ENCODE data around the gene ACSL6.

ACSL6 gene

DNA sequence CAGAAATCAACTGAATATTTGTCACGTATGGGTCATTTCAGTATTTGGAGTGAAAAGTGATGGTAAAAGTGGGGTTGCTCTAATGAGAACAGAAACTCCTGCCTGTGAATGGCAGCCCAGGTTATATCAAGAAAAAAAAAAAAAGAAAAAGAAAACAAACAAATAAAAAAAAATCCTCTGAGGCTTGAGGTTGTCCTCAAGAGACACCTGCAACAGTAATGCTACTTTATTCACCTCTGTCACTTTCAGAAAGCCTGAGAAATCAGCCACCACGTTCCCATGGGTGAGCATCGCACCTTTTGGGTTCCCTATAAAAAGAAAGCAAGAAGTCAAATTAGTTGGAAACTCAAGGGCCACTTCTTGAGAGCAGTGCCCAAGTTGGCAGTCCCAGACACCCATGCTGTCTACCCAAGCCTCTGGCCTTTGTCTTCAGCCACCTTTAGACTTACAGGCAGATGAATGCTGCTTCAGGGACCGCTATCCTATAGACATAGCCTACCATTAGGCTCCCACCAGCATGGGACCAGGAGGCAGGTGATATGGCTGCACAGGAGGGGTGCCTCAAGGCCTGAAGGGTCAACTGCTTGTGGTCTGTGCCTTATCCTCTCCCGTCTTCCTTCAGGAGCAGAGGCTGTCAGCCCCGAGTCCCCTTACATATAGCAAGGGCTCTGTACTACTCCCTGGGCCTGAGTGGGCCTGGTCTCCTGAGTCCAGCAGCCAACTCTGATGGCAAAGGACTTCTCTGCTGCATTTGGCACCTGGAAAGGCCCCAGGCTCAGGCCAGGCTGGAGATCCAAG lies 34.8 kb downstream of the ACSL6 start:
- TF ChIP-seq, protein P1, sequence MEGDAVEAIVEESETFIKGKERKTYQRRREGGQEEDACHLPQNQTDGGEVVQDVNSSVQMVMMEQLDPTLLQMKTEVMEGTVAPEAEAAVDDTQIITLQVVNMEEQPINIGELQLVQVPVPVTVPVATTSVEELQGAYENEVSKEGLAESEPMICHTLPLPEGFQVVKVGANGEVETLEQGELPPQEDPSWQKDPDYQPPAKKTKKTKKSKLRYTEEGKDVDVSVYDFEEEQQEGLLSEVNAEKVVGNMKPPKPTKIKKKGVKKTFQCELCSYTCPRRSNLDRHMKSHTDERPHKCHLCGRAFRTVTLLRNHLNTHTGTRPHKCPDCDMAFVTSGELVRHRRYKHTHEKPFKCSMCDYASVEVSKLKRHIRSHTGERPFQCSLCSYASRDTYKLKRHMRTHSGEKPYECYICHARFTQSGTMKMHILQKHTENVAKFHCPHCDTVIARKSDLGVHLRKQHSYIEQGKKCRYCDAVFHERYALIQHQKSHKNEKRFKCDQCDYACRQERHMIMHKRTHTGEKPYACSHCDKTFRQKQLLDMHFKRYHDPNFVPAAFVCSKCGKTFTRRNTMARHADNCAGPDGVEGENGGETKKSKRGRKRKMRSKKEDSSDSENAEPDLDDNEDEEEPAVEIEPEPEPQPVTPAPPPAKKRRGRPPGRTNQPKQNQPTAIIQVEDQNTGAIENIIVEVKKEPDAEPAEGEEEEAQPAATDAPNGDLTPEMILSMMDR (IDR thresholded peaks at IDR 0.05; ENCODE audit: extremely low read depth, missing control alignments), result no peak

DNA sequence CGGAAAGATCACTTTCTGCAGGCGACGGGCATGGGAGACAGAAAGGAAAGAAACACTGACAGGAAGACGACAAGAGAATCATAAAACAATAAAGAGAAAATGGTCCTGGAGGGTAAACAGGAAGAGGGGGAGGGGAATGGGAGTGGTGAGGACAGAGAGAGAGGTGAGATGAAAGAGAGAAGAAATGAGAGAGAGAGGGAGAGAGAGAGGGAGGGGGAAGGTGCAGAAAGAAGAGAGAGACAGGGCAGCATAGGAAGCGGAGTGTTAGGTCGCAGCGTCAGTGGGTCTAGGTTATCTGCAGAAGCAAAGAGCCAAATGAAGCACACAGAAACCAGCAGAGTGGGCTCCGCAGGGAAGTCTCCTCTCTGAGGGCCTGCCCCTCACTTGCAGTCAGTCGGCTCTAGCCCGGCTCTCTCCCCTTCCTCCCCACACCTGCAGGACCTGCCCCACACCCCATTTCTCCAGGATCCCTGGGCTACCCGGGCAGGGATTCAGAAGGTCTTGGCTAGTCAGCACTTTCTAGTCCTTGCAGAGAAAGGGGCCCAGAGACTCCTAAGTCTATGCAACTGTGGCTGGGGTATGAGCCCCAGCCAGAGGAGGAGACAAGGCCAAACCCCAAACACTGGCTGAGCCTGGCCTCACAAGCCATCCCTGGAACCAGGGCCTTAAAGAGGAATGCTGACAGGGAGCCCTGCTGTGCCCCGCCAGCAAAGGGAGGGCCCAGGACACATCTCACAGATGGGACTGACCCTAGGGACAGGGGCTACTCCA lies 36.3 kb downstream of the ACSL6 start:
- TF ChIP-seq, protein P1 (IDR thresholded peaks at IDR 0.05; ENCODE audit: extremely low read depth, missing control alignments), result no peak
- no peak for DNase-seq (ENCODE audit: low spot score)

More for the DNA sequence above, 34.8 kb downstream of the ACSL6 start:
- DNase-seq (ENCODE audit: low spot score), result no peak

DNA sequence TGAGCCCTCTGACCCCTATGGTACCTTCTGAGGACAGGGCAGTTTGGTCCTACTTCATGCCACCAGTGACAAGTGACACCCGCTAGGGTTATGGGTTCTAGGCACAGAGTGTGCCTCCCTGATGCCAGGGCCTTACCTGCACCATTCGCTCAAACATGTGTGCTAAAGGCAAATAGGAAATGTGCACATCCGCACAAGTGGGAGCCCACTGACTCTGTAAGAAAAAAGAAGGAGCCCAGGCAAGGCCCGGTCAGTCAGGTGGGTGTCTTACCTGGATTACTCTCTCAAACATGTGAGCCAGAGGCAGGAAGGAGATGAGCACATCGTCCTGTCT lies 36.9 kb downstream of the ACSL6 start:
- TF ChIP-seq, protein P1 (IDR thresholded peaks at IDR 0.05; ENCODE audit: extremely low read depth, missing control alignments), result no peak
- no peak for DNase-seq (ENCODE audit: low spot score)

DNA sequence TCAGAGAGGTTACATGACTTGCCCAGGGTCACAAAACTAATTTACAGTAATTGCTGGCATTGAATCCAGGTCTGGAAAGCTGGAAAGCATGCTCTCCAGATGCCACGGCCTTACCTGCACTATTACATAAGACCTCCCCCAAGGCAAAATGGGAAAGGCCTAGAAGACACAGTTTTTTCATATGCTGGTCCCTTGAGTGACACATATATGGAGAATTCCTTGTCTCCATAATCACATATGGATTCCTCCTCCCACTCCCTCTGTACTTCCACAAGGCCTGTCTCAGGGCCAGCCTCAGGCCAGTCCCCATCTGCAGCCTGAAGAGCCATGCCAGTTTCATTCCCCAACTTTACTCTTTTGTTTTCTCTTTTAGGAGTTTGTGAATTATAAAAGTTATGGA lies 37.4 kb downstream of the ACSL6 start:
- no peak for DNase-seq (ENCODE audit: low spot score)
- TF ChIP-seq, protein P1 (IDR thresholded peaks at IDR 0.05; ENCODE audit: extremely low read depth, missing control alignments), result no peak

DNA sequence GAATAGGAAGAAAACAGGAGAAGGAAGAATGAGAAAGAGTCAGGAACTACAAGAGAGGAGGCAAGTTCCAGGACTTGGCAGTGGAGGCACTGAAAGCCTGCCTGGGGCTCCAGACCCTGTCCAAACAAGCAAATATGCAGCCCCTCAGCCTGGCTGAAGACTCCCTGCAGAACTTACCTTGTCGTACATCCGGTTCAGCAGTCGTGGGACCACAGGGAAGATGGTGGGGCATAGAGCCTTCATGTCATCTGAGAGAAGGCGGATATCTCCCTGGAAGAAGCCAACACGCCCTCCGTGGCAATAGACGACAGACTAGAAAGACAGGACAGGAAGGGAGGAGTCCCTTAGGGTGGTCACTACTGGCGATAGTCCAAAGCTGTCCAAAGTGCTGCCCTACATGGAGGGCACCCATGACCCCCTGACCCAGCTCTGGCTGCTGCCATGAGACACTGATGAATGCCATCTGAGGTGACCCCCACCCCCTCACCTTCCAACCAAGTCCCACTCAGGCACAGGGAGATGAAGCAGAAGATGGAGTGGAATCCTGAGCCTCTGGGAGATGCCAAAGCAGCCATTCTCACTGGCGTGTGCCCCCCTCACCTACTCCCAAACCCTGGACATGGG lies 38.3 kb downstream of the ACSL6 start:
- DNase-seq (ENCODE audit: low spot score), result no peak
- TF ChIP-seq, protein P1 (IDR thresholded peaks at IDR 0.05; ENCODE audit: extremely low read depth, missing control alignments), result no peak

DNA sequence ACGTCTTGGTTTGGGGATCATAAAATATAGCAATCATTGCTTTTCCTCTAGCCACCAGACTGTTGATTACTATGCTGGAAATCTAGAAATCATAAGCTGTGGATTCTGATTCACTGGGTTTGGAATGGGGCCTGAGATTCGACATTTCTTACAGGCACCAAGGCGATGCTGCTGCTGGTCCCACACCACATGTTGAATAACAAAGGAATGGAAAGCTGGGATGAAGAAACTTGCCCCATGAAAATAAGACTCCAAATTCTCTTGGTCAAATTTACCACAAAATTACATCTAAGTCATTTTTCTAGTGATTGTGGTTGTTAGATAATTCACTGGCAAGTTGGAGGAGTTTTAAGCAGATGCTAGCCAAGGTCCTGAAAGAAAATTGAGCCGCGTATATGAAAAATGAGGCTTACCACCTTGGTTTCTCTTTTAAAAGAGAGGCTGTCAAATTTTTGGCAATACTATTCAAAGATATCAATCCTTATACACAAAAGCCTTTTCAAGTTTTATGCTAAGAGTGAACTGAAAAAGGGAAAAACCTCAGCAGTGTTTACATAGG lies 43.0 kb downstream of the ACSL6 start:
- TF ChIP-seq, protein P1 (IDR thresholded peaks at IDR 0.05; ENCODE audit: extremely low read depth, missing control alignments), result no peak
- no peak for DNase-seq (ENCODE audit: low spot score)

Measured in GM20000 (cell line).